Sigmoid colon (tissue), 7 donors: Measurements from ENCODE around the gene LRRC34. TPM values are rescaled to one million over a fixed set of nuclear protein-coding genes. Genes with fewer than 3 reads are reported as not detected.

ENCODE experiments used
- DNase-seq: peaks from one replicate; pipeline ENCODE4 v3.0.0-alpha.2; 2019
- H3K27ac ChIP-seq, 4 donors: fragments of 200-600 bp; sonication (generic); one replicate each; pipeline ENCODE4 v1.5.1; 2016 to 2019; ENCODE audit warnings: mild to moderate bottlenecking in 1 of 4
- H3K27me3 ChIP-seq, 3 donors: fragments of 200-600 bp; sonication (generic); one replicate each; pipeline ENCODE4 v1.5.1; 2019; ENCODE audit warnings: mild to moderate bottlenecking in 1 of 3
- H3K36me3 ChIP-seq, 4 donors: fragments of 200-600 bp; sonication (generic); one replicate each; pipeline ENCODE4 v1.5.1; 2016 to 2019
- H3K4me1 ChIP-seq, 4 donors: fragments of 200-600 bp; sonication (generic); one replicate each; pipeline ENCODE4 v1.5.1; 2017 to 2019
- H3K4me3 ChIP-seq, 4 donors: fragments of 200-600 bp; sonication (generic); one replicate each; pipeline ENCODE4 v1.5.1; 2017 to 2019; ENCODE audit warnings: mild to moderate bottlenecking in 2 of 4, moderate library complexity in 1 of 4
- H3K9me3 ChIP-seq, 4 donors: fragments of 200-600 bp in 3 of 4; sonication (generic) in 3 of 4; one replicate each; pipeline versions ENCODE4 v1.5.1 to v1.6.1; 2013 to 2019
- CTCF ChIP-seq, 4 experiments: fragments of 450-650 bp in 3 of 4; fragments of 200-600 bp in 1 of 4; IDR thresholded peaks; one replicate each; pipeline ENCODE4 v1.5.1; 2016 to 2019; ENCODE audit warnings: antibody characterized with exemption in 4 of 4, mild to moderate bottlenecking in 3 of 4, moderate library complexity in 2 of 4
- EP300 ChIP-seq, 4 donors: sonication (generic); formaldehyde crosslinking; IDR thresholded peaks; one replicate each; pipeline ENCODE4 v1.6.1; 2017; ENCODE audit warnings: antibody characterized with exemption in 4 of 4
- POLR2A ChIP-seq, 2 donors: fragments of 450-650 bp; IDR thresholded peaks; one replicate each; pipeline ENCODE4 v1.6.1; 2016; ENCODE audit warnings: antibody characterized with exemption in 2 of 2, mild to moderate bottlenecking in 2 of 2, moderate library complexity in 2 of 2
- POLR2AphosphoS5 ChIP-seq, 4 donors: sonication (generic); formaldehyde crosslinking; IDR thresholded peaks; one replicate each; pipeline ENCODE4 v1.6.1; 2017; ENCODE audit warnings: antibody characterized with exemption in 4 of 4
- WGBS, 2 donors: extraction: QIAGEN DNeasy Blood & Tissue Kit; methylation state at CpG; one replicate each; pipeline ENCODE4 v1.1.7; 2013; 5-methylcytosine and 5-hydroxymethylcytosine counted together
- intact Hi-C: fragments of 100-400 bp; cut with DNase I; formaldehyde crosslinking; loops from one replicate; pipeline ENCODE4 v1.15.1; 2023
- polyA plus RNA-seq, 3 donors: library from polyadenylated mRNA; stranded (reverse); fragments of 200-250 nt; gene quantifications; one replicate each; pipeline ENCODE4 v1.2.3, GENCODE V29; 2013
- total RNA-seq, 4 donors: library from RNA; depleted of rRNA; stranded (reverse); fragments of >200 nt; gene quantifications; one replicate each; pipeline ENCODE4 v1.1.0, GENCODE V29; 2016
- donor health status: healthy with polysubstance abuse.
- donor health status: Bipolar disorder and iron deficiency.
- donor health status: healthy.

LRRC34 gene
- total and polyA plus RNA-seq, 7 donors, result 0.60 to 3.9 (median 1.4) TPM; not detected in 1

GRCh38 chr3:169842960-169843359 lies 30.3 kb upstream of the LRRC34 start:
- no peaks in the 10 kb centered on the region for H3K4me1 ChIP-seq
- no peak overlapping the region for H3K4me3 ChIP-seq
- no peaks in the 10 kb centered on the region for H3K27me3 ChIP-seq
- WGBS, 2 donors, result 61 to 80% methylated on average over 3 of the region's 3 CpGs
- TF ChIP-seq POLR2AphosphoS5 (IDR thresholded peaks at IDR 0.05) (no peak), CTCF (IDR thresholded peaks at IDR 0.05) (no peak), EP300 (IDR thresholded peaks at IDR 0.05) (no peak), POLR2A (IDR thresholded peaks at IDR 0.05) (no peak)
- H3K36me3 ChIP-seq, result no peaks in the 10 kb centered on the region
- no peak overlapping the region for H3K27ac ChIP-seq
- DNase-seq, result no peak
- intact Hi-C loops, result no loop called here
- no peaks in the 10 kb centered on the region for H3K9me3 ChIP-seq

GRCh38 chr3:169841171-169841570 lies 28.5 kb upstream of the LRRC34 start:
- DNase-seq, result no peak
- Histone ChIP-seq H3K9me3 (no peaks in the 10 kb centered on the region), H3K27ac (no peak overlapping the region), H3K27me3 (no peaks in the 10 kb centered on the region), H3K36me3 (no peaks in the 10 kb centered on the region), H3K4me1 (no peaks in the 10 kb centered on the region), H3K4me3 (no peak overlapping the region)
- TF ChIP-seq EP300 (IDR thresholded peaks at IDR 0.05) (no peak), POLR2AphosphoS5 (IDR thresholded peaks at IDR 0.05) (no peak), POLR2A (IDR thresholded peaks at IDR 0.05) (no peak), CTCF (IDR thresholded peaks at IDR 0.05) (no peak)
- intact Hi-C loops, result no loop called here
- 67 to 70% methylated on average over 4 of the region's 4 CpGs for WGBS, 2 donors

DNA sequence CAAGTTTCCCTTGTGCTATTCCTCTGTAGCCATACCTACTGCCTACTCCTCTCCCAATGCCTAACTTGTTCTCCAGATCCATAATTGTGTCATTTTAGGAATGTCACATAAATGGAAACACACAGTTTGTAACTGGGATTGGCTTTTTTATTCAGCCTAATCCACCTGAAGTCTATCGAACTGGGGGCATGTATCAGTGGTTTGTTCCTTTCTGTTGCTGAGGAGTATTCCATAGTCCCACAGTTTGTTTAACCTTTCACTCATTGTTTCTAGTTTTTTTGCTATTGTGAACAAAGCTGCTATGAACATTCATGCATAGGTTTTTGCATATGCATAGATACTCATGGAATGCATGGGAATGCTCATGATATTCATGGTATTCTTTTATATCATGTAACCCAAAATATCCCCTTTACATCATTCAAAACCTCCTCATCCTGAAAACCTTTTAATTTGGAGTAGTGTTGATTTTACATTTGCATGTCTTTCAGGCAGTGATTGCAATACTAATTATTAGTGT lies 25.9 kb upstream of the LRRC34 start:
- no peak for TF ChIP-seq POLR2AphosphoS5 (IDR thresholded peaks at IDR 0.05)
- no peak for TF ChIP-seq POLR2A (IDR thresholded peaks at IDR 0.05)
- TF ChIP-seq EP300 (IDR thresholded peaks at IDR 0.05), result no peak
- no peak for TF ChIP-seq CTCF (IDR thresholded peaks at IDR 0.05)
- no peaks in the 10 kb centered on the region for H3K9me3 ChIP-seq
- H3K4me3 ChIP-seq, result no peak overlapping the region
- 96 to 100% methylated on average over 1 of the region's 1 CpG for WGBS, 2 donors
- no peaks in the 10 kb centered on the region for H3K4me1 ChIP-seq
- H3K27ac ChIP-seq, result no peak overlapping the region
- H3K27me3 ChIP-seq, result no peaks in the 10 kb centered on the region
- no peaks in the 10 kb centered on the region for H3K36me3 ChIP-seq
- no peak for DNase-seq
- intact Hi-C loops, result no loop called here

DNA sequence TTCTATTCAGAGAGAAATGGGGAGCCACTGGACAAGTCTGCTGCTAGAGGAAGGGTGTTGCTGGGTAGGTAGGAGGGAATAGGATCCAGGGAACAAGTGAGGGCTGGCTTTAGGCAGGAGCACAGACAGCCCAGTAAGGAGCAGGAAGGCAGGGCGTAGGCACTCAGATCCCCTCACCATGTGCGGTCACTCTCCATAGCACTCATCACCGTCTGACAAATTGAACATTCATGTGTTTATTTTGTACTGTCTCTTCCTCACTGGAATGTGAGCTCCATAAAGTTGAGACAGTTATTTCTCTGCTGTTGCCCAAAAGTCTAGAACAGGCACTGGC lies 24.2 kb upstream of the LRRC34 start:
- TF ChIP-seq POLR2A (IDR thresholded peaks at IDR 0.05) (no peak), EP300 (IDR thresholded peaks at IDR 0.05) (no peak), POLR2AphosphoS5 (IDR thresholded peaks at IDR 0.05) (no peak), CTCF (IDR thresholded peaks at IDR 0.05) (no peak)
- H3K4me3 ChIP-seq, result no peak overlapping the region
- WGBS, 2 donors, result 88 to 91% methylated on average over 3 of the region's 3 CpGs
- no peaks in the 10 kb centered on the region for H3K9me3 ChIP-seq
- no peaks in the 10 kb centered on the region for H3K4me1 ChIP-seq
- no peaks in the 10 kb centered on the region for H3K27me3 ChIP-seq
- intact Hi-C loops, result no loop called here
- H3K27ac ChIP-seq, result no peak overlapping the region
- no peaks in the 10 kb centered on the region for H3K36me3 ChIP-seq
- no peak for DNase-seq
